ENCODE measurements around the gene PPP1R15B.
A peak's percentile ranks its signal among the peaks of the same experiment; 100 is the strongest.

The PPP1R15B gene

DNA sequence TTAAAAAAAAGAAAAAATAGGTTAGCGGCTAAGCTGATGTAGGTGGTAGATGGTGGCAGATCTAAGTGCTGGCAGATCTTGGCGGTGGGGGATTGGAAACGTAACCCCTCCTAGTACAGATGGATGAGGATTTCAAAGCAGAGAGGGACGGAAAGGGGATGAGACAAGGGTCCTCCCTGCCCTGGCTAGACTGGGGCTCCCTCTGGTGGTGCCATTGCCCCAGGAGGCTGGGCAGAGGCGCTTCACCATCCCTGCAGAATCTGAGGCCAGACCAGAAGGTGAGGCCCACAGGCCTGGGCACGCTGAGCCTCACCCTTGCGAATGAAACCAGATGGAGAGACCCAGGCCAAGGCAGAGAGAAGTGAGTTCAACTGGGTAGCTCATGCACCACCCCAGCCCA lies 44.9 kb downstream of the PPP1R15B start:
- no peak for DNase-seq

DNA sequence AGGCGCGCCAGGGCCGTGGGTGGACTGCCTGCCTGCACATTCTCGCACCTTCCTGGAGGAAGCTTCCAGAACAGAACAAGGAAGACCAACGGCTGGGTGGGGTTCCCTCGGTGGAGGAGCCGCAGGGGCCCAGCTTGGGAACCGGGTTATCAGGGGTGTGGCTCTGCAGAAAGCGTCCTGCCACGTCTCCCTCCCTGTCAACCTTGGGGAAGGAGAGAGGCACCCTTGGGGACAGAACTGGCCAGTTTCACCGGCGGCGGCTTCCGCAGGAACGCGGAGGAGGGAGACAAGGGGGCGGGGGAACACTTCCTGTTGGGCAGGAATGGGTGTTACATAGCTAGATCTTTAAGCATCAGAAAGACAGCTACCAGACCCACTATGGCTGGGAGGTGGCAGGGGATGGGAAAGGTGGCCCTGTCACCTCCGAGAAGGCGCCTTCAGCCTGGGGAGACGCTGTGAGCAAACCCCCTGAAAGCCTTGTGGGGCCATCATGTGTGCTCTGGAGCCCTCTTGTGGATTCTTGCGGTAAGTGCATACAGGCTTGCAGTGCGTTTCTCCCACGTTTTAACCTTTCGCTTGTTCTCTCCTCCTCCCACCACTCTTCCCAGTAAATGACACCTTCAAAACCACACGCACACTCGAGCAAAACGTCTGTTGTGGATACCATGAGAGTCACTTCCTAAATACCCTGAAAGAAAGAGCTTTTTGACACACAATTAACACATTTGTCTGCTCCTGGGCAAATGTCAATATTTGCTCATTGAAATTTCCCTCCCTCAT lies 48.1 kb downstream of the PPP1R15B start:
- DNase-seq, result peak; percentile 45 to 72 (median 60)

DNA sequence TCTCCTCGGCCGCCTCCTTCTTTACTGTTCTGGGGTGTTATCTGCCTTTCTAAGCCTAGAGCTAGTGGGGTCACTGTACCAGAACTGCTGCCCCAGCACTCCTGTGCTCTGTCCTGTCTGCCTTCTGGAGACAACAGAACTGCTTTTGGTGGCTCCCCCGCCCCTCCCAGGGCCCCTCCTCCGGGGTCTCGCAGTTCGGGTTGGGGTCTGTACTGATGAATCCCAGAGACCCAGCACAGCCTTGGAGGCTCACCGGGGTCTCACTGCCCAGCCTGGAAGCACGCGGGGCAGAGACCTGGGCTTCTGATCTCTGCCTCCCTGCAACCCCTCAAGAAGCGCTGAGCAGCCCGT lies 48.7 kb downstream of the PPP1R15B start:
- no peak for DNase-seq

DNA sequence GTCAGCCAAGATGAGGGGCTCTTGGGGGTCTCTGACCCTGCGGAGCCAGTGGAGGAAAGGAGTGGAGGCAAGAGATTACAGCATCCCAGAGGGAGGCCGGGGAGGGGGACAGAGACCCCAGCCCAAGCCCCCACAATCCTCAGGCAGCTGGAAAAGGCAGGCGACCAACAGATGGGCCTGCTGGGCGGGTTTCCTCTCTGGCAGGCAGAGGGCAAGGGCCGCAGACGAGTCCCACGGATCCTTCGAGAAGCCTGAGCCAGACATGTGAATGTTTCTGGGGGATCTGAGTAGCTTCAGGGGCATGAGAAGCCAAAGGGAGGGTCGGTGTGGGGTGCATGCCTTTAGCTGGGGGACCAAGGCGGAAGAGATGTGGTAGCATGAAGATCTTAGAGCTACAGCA lies 49.8 kb downstream of the PPP1R15B start:
- DNase-seq, result no peak

DNA sequence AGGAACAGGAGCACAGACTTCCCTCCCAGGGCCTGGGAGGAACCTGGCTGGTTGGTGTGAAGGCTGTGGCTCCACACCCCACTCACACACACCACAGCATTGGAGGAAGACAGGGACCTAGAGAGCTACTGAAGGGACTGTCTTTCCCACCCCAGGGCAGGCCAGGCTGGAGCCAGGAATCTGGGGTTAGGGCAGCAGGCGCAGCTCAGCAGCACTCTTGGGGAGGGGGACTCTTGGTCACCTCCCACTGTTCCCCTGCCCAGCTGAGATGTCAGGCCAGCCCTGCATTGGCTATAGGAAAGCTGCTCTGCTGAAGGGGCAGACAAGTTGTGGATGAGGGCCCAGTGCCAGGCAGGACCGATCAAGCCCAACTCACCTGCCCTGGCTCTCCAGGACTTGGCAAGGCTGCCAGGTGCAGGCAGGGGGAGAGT lies 50.3 kb downstream of the PPP1R15B start:
- DNase-seq, result no peak

DNA sequence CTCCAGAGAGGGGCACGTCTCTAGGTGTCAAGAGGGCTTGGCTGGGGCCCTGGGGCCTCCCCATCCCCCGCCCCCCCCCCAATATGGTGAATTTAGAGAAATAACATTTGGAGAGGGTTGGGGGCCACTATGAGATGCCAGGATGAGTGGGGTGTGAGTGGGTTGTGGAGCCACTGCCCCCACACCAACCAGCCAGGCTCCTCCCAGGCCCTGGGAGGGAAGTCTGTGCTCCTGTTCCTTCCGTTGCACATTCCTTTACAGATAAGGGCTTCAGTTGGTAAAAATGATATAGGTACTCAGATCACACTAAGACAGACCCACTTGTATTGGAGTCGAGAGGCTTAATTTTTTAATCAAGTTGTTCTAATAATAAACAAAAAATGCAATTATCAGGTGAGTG lies 51.3 kb downstream of the PPP1R15B start:
- no peak for DNase-seq

DNA sequence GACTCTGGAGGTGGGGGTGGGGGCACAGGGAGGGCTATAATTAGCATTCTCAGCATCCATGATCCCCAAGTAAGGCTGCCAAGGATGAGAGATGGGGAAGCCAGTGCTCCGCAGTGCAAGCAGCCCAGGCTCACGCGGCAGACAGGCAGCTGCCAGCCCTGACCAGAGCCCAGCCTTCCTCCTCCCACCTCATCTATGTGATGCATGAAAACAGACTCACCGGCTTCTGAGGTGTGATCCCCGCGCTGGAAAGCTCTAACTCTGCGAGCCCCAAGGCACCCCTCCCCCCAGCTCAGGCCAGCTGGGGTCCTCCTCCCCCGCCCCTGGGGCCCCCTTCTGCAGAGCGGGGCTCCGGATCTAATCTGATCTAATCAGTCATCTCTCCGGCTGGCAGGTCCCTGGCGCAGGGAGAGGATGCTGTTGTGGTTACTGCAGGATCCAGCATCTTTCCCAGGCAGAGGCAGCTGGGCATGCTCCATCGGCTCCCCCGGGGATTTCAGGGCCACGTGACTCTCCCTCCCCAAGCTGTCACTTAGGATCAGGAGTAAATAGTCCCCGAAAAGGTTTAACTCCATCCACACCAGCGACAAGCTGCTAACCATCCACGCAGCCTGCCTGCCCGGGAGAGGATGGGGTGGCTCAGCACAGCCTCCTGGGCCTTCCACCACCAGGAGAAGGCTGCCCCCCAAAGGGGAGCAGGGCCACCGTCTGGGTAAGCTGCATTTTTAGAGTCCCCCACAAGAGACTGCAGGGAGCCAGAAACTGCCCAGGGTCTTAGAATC lies 52.0 kb downstream of the PPP1R15B start, which contains the start of gene PLEKHA6:
TSS of gene PLEKHA6 (minus strand) at position 456 of the 782 bp plus-strand sequence. CDS start 86,202 bp downstream, outside the sequence.
- no peak for DNase-seq

DNA sequence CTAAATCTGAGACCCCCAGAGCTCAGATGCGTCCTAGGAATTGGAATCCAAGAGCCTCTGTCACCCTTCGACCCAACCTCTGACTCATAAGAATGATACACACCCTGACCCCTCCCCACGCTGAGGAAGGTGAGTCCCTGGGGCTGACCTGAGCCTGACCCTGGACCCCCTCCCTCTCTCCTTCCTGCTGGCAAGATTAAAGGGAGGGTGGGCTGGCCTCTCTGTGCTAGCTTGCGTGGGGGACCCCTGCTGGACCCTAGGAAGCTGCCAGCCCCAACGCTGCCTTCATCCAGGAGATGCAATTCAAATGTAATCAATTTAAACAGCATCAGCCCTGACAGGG lies 52.5 kb downstream of the PPP1R15B start:
- DNase-seq, result no peak

DNA sequence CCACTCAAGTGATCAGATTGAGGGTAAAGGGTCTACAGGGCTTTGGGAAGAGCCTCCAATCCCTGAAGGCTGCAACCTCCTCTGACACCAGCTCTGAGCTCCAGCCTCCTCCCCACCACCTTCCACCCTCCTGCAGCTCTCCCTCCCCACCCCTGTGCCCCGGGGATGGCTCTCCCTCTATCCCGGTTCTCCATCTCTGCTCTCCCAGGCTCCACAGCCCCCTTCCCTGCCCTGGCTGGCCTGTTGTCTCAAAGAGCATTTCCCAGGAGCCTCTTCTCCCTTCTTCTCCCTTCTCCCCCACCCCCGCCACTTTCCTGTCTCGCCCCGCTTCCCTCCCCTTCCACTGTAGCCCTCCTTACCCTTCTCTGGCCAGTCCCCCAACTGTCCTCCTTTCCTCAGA lies 53.0 kb downstream of the PPP1R15B start:
- DNase-seq, result no peak

DNA sequence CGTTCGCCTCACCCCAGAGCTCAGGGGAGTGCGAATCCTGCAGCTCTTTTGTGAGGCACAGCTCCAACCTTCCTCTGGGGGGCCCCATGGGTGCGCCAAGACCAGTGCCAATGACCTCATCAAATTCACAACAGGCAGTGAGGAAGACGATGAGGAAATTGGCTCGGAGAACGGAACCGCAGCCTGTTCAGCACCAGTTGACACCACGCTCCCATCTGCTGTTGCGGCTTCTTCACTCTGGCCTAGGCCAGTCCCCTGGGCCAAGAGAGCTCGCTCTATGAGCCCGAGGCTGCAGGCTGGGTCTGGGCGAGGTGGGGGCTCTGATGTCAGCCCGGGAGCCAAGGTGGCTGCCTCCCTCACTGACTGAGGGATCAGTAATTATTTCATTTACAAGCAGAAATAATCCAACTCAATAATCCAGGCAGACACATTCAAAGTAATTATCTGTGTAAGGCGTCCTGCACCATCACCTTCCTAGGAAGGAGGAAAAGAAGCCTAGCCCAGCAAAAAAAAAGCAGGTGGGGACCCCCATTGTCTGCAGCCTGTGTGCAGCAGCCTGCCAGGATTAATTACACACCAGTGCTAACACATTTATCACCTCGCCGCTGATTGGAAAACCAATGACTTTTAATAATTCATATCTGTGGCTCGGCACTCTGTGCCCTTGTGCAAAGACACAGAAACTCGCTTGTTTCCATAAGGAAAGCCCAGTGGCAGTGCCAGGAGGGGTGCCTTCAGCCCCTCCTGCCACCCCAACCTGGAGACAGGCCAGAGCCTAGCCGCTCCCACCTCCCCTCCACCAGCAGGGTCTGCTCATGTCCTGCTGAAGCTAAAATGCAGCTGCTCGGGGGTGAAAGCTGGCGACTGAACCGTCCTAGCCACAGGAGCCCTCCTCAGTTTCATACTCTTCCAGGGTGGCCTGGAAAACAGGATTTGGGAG lies 53.8 kb downstream of the PPP1R15B start:
- DNase-seq, result no peak

DNA sequence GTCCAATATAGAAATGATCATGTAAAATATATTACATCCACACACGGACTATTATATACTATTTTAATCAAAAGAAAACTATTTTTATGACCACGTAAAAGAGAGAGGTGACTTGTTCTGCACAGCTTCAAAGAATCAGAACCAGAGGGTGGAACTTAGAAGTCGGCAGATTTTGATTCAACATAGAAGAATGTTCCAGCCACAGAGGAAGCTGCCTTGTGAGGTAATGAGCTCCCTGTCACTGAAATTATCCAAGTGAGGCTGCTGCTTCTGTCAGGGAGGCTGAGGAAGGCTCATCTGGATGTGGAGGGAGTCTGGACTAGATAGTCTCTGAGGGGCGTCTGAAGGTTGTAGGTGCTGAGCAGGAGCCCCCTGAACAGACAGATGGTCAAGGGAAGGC lies 54.6 kb downstream of the PPP1R15B start:
- no peak for DNase-seq

DNA sequence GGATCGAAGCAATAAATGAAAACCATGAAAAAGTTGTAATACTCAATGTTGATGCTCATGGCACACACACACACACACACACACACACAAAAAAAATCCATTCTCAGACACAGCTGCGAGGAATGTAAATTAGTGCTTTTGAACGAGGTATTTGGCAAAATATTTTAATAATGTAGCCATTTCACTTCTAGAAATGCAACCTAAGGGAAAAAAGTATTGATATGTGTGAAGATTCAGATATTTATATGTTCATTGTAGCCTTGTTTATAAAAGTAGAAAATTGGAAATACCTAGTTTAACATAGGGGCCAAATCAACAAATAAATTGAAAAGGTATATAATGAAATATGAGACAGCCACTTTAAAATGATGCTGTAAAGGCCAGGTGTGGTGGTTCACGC lies 55.7 kb downstream of the PPP1R15B start:
- DNase-seq, result no peak

DNA sequence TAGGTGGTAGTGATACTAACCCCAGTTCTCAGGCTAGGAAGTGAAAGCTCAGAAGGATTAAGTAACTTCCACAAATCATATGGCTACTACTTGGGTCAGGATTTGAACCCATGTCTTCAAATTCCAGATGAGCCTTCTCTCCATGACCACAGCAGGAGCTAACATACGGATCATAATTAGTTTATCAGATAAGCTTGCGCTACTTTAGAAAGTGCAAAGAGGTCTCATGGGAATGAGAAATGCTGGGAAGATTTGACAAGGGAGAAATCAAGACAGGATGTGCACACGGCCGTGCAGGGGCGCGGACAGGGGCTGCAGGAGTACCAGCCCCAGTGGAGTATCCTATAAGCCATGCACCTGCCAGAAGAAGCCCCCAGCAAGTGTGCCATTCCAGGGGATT lies 57.0 kb downstream of the PPP1R15B start:
- DNase-seq, result no peak

All from T-helper 1 cell (primary cell).